A673 (cell line): Measurements from ENCODE around the gene HOATZ.

Experiments
- EZH2 ChIP-seq: fragments of 200-600 bp; sonication (generic); IDR thresholded peaks from 2 replicates; pipeline ENCODE4 v1.6.1; 2017; ENCODE audit warnings: borderline replicate concordance, low read depth, mild to moderate bottlenecking, mixed read lengths, antibody characterized with exemption, low read length; ENCODE audit not compliant: poor library complexity, severe bottlenecking
- TF ChIP-seq, protein P1 (sequence below): fragments of 300-800, 200-600 bp; sonication (generic); conservative IDR thresholded peaks from 2 replicates; pipeline ENCODE4 v1.5.1; 2017; ENCODE audit warnings: low read depth, mild to moderate bottlenecking, antibody characterized with exemption, low read length, moderate library complexity, mixed read lengths

DNA sequence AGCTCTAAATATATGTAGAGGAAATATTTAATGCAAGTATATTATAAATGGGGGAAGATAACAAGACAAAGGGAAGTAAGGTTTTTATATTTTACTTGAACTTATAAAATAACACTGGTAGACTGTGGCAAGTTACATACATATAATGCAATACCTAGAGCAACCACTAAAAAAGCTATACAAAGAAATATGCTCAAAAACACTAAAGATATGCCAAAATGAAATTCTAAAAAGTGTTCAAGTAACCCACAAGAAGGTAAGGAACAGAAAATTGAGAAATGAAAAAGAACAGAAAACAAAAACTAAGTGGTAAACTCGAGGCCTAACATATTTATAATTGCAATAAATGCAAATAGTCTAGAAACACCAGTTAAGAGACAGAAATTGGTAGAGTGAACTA, 34.9 kb upstream of the HOATZ start:
- TF ChIP-seq, protein P1, sequence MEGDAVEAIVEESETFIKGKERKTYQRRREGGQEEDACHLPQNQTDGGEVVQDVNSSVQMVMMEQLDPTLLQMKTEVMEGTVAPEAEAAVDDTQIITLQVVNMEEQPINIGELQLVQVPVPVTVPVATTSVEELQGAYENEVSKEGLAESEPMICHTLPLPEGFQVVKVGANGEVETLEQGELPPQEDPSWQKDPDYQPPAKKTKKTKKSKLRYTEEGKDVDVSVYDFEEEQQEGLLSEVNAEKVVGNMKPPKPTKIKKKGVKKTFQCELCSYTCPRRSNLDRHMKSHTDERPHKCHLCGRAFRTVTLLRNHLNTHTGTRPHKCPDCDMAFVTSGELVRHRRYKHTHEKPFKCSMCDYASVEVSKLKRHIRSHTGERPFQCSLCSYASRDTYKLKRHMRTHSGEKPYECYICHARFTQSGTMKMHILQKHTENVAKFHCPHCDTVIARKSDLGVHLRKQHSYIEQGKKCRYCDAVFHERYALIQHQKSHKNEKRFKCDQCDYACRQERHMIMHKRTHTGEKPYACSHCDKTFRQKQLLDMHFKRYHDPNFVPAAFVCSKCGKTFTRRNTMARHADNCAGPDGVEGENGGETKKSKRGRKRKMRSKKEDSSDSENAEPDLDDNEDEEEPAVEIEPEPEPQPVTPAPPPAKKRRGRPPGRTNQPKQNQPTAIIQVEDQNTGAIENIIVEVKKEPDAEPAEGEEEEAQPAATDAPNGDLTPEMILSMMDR: no peak
- TF ChIP-seq EZH2: no peak
